Activated CD4-positive, alpha-beta T cell treated with anti-CD3 and anti-CD28 coated beads, Interleukin-2, amount 10 ng/mL, durations not matched to agents 24 days and 14 days (primary cell): ENCODE measurements around the gene NR4A1. TPM values are rescaled to one million over a fixed set of nuclear protein-coding genes. Genes with fewer than 3 reads are reported as not detected.

ENCODE experiments used
- DNase-seq: peaks from one replicate; pipeline ENCODE4 v3.0.0; 2022
- H3K27ac Mint-ChIP-seq: one replicate; pipeline ENCODE4 v1.8.0; 2022; ENCODE audit warnings: mild to moderate bottlenecking, mixed read lengths
- H3K27me3 Mint-ChIP-seq: one replicate; pipeline ENCODE4 v1.8.0; 2022; ENCODE audit warnings: mixed read lengths
- H3K36me3 Mint-ChIP-seq: one replicate; pipeline ENCODE4 v1.8.0; 2022; ENCODE audit warnings: low read depth, mild to moderate bottlenecking, mixed read lengths
- H3K4me1 Mint-ChIP-seq: one replicate; pipeline ENCODE4 v1.8.0; 2021; ENCODE audit warnings: mixed read lengths
- H3K4me3 Mint-ChIP-seq: one replicate; pipeline ENCODE4 v1.8.0; 2022; ENCODE audit warnings: mild to moderate bottlenecking, moderate library complexity, mixed read lengths
- H3K9me3 Mint-ChIP-seq: one replicate; pipeline ENCODE4 v1.8.0; 2021; ENCODE audit warnings: mixed read lengths
- intact Hi-C: fragments of 100-400 bp; cut with micrococcal nuclease; formaldehyde crosslinking; loops from one replicate; pipeline ENCODE4 v1.15.1; 2023
- total RNA-seq: library from RNA; stranded (reverse); gene quantifications from 2 replicates; pipeline ENCODE4 v1.2.3, GENCODE V29; 2022

The NR4A1 gene
- total RNA-seq, 1 donor from 2014 or later, result 57.7 TPM

GRCh38 chr12:52061470-52062166, 10.4 kb downstream of the NR4A1 start:
- Mint-ChIP-seq H3K27ac (no peak overlapping the region), H3K27me3 (no peaks in the 10 kb centered on the region), H3K9me3 (no peaks in the 10 kb centered on the region), H3K4me1 (peaks cover 2% of the 10 kb centered on the region), H3K36me3 (peaks cover 26% of the 10 kb centered on the region), H3K4me3 (no peak overlapping the region)
- no peak for DNase-seq
- intact Hi-C loops, result no loop called here

- Mint-ChIP-seq H3K27me3 (no peaks in the 10 kb centered on the region), H3K4me1 (peaks cover 6% of the 10 kb centered on the region), H3K9me3 (no peaks in the 10 kb centered on the region), H3K27ac (no peak overlapping the region), H3K36me3 (peaks cover 19% of the 10 kb centered on the region), H3K4me3 (no peak overlapping the region)
- DNase-seq, result no peak
- intact Hi-C loops, result no loop called here
These were observed 11.2 kb downstream of the NR4A1 start for GRCh38 chr12:52062167-52063081.

DNA sequence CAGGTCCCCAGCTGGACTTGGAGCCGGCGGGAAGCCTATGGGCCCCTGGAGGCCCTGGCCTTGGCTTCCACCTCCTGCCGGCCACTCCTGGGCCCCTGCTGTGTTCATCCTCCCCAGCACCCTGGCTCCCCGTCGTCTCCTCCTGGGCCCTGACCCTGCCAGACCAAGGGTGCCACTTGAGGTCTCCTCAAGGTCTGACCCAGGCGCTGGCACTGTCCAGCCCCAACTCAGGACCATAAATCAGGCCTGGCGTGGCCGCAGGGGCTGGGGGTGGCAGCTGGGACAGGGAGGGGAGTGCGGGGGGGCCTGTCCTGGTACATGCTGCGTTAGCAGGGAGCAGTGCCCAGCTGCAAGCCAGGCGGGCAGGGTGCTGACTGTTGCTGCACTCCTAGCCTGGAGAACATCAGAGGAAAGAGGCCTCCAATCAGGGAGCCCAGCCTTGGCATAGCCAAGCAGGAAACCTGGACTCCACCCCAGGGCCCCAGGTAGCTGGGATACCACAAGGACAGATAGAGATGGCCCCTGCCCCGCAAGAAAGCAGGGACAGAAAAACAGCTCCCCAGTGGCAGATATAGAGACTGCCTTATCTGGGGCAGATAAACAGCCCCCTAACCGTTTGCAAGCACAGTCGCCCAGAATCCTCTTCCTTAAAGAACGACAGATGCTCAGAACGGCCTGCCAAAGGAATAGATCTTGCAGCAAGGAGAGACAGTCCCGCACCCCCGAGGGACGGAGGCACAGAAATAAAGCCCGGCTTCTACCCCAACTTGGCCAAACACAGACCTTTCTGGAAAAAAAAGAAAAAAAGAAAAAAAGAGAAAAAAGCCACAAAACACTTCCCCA, 12.1 kb downstream of the NR4A1 start:
- H3K4me3 Mint-ChIP-seq, result no peak overlapping the region
- no peaks in the 10 kb centered on the region for H3K27me3 Mint-ChIP-seq
- no peak overlapping the region for H3K27ac Mint-ChIP-seq
- H3K36me3 Mint-ChIP-seq, result peaks cover 12% of the 10 kb centered on the region
- DNase-seq, result no peak
- intact Hi-C loops, result no loop called here
- H3K4me1 Mint-ChIP-seq, result peaks cover 6% of the 10 kb centered on the region
- no peaks in the 10 kb centered on the region for H3K9me3 Mint-ChIP-seq

DNA sequence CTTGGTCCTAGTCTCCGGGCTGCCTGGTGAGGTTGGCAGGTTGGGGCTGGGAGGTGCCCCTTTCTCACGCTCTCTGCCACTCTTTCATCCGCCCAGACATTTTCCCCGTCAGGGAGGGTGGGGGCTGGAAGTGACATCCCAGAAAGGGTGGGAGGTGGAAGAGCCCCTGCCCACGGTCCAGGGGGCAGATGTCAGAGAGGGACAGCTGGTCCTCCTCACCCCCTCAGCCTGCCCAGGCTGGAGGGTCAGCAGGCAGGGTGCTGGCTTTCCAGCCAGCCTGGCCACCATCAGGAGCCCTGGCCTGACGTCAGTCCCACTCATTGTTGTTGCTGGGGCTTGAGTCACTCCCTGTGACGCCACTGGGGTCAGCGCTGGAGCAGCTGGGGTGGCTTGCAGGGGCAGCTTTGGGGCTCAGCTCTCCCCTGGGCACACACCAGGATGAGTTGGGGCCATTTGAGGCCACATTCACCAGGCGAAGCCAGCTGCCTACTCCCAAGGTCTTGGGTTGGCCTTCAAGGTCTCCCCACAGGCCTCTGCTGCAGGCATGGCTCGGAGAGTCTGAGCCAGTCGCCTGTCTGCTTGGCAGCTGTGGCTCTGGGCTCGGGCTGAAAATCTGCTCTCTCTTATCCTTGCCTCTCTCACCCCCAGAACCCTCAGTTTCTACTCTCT, 12.9 kb downstream of the NR4A1 start:
- Mint-ChIP-seq H3K27me3 (no peaks in the 10 kb centered on the region), H3K9me3 (no peaks in the 10 kb centered on the region), H3K4me3 (no peak overlapping the region), H3K4me1 (peaks cover 9% of the 10 kb centered on the region), H3K36me3 (peaks cover 8% of the 10 kb centered on the region), H3K27ac (no peak overlapping the region)
- intact Hi-C loops, result no loop called here
- no peak for DNase-seq

DNA sequence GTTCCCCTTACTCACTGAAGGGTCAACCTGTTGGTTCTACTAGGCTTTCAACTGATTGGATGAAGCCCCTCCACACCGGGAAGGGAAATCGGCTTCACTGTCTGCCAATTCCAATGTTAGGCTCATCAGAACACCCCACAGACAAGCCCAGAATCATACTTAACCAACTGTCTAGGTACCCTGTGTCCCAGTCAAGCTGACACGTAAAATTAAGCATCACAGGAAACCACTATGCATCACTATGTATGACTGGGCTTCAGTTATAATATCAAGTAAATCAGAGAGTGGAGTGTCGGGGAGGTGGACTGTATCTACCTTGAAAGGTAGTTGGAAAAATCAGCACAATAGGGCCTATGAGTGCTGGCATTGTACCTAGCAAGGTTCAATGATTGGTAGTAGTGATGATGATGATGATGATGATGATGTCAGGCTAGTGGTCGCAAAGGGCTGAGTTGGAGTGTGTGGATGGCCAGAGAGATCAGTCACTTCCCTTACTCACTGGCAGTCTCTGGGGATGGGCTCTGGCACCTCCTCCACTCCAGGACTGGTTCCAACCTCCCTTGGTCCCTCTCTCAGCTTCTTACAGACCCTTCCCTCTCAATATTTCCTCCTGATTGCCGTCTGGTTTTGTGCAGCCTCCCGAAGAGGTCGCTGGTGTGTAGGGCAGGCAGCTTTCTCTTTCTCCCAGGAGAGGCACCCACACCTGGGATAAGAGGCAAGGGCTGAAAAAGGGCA, 15.3 kb downstream of the NR4A1 start:
- Mint-ChIP-seq H3K9me3 (no peaks in the 10 kb centered on the region), H3K4me1 (peaks cover 27% of the 10 kb centered on the region), H3K4me3 (no peak overlapping the region), H3K27ac (peak overlapping the region; percentile 50), H3K36me3 (peaks cover 2% of the 10 kb centered on the region), H3K27me3 (no peaks in the 10 kb centered on the region)
- no peak for DNase-seq
- intact Hi-C loops, result no loop called here

DNA sequence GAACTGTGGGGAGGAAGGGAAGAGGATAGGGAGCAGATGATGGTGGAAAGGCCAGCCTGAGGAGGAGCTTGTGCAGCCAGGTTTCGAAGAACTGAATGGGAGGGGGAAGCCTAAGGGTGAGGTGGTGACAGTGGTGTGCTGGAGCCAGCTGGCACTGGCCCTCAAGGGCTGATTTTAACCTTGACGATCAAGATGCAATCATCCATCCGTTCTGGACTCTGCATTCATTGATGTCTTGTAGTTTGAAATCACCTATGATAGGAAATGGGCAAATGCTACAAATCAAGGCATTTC, 15.8 kb downstream of the NR4A1 start:
- peaks cover 5% of the 10 kb centered on the region for H3K36me3 Mint-ChIP-seq
- H3K4me1 Mint-ChIP-seq, result peaks cover 29% of the 10 kb centered on the region
- H3K27me3 Mint-ChIP-seq, result no peaks in the 10 kb centered on the region
- H3K9me3 Mint-ChIP-seq, result no peaks in the 10 kb centered on the region
- H3K27ac Mint-ChIP-seq, result no peak overlapping the region
- intact Hi-C loops, result no loop called here
- DNase-seq, result no peak
- H3K4me3 Mint-ChIP-seq, result no peak overlapping the region

DNA sequence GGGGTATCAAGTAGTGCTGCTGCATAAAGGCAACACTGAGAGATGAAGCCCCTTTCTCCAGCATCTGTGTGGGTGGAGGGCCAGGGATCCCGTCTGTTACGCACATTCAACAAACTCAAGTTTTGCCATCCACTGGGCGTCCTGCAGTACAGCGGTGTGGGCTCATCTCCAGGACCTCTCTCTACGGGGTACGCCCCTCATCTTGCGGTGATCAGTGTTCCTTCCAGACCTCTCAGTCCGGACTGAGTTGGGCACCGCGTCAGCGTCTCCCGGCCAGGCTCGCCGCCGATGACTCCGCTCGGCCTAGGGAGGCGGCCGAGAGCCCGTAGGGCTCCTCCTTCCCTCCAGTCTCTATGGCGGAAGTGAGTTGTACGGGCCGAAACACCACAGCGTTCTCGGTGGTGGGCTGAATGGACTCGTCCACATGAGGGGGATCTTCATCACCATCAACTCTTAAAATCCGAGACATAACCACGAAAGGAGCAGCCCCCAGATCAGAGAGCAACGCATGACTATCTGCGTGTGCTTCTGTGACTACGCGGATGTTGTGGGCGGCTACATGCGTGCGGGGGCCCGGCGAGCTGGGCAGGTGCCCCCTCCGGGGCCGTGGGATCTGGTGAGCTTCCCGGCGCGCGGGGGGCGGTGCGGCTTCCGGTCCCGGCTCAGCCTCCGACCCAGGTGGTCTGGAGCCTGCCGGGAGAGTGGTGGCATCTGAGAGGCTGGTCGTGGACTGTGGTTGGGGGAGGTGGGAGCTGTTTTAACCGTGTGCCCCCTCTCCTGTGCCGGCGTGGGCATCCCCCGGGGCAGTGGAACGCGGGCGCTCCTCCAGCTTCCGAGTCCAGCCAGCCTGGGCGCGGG, 18.3 kb downstream of the NR4A1 start, which contains the start of gene ATG101:
ATG101 (plus strand) TSS at position 652 of the 858 bp plus-strand sequence. CDS start 3,673 bp downstream, outside the sequence.
- Mint-ChIP-seq H3K4me3 (peak within 1 kb of the TSS; percentile 97), H3K9me3 (no peaks in the 10 kb centered on the region), H3K27ac (peak within 1 kb of the TSS; percentile 98), H3K36me3 (peaks cover 24% of the 10 kb centered on the region), H3K27me3 (no peaks in the 10 kb centered on the region), H3K4me1 (peaks cover 45% of the 10 kb centered on the region)
- peak; percentile 96 for DNase-seq
- intact Hi-C loops, result loop anchor here (1.0 to 2.0 kb wide), 4 partner anchors 14 to 44 kb away; partner anchors contain the start of gene NR4A1

DNA sequence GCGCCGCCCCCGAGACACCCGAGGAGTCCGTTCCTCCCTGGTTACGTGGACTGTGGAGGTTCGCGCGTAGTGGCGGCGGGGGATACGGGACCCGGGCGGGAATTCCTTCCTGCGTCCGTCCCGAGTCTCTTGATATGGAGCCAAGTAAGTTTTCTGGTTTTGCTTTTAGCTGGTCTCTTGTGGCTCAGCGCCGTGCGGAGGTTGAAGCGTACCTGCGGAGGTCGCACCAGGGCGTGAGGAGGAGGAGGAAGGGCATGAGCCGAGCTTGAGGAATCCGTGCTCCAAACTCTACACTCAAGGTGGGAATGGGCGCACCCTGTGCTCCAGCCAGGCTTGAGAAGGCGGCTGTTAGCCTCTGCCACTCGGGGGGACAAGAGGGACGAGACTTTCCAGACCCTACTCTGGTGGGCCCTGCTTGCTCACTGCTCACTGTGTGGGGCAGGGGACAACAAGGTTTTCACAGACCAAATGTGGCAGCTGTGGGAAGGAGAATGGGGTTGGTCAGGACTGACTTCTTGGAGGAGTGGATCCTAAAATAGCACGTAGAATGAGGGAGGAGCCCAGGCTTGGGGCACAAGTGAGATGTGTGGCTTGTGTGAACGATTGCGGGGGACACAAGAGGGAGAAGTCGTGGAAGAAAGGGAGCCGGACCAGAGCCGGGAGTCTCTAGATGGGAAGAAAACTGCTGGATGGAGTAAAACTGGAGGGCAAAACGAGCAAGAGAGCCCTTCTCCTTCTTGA, 19.1 kb downstream of the NR4A1 start:
- H3K4me3 Mint-ChIP-seq, result peak overlapping the region; percentile 97
- intact Hi-C loops, result no loop called here
- DNase-seq, result no peak
- peaks cover 45% of the 10 kb centered on the region for H3K4me1 Mint-ChIP-seq
- peaks cover 29% of the 10 kb centered on the region for H3K36me3 Mint-ChIP-seq
- H3K27ac Mint-ChIP-seq, result peak overlapping the region; percentile 98
- no peaks in the 10 kb centered on the region for H3K27me3 Mint-ChIP-seq
- no peaks in the 10 kb centered on the region for H3K9me3 Mint-ChIP-seq

DNA sequence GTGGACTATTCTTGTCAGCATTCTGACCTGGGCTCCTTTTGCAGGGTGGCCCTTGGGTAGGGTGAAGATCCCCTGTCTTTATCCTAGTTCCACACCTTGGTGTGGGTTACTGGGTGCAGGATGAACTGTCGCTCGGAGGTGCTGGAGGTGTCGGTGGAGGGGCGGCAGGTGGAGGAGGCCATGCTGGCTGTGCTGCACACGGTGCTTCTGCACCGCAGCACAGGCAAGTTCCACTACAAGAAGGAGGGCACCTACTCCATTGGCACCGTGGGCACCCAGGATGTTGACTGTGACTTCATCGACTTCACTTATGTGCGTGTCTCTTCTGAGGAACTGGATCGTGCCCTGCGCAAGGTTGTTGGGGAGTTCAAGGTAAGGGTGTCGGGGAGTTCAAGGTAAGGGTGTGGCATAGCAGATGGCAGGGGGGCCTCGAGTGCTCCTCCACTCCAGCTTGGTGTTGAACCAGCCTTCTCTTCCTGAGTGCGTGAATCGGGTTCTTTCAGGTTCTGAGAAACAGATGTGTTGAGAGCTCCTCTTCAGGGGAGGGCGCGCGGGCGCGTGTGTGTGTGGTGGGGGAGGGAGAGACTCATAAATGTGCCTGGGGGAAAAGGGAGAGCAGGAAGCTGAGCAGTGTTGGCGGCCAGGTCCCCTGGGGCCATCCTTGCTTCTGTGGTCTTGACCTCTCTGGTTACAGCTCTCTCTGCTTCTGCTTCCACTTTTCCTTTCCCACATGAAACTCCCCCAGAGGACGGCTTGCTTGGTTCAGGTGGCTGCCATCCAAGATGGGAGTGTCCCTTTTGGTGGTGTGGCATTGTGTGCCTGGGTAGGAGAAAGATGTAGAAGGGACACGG, 22.5 kb downstream of the NR4A1 start:
- H3K9me3 Mint-ChIP-seq, result no peaks in the 10 kb centered on the region
- peak overlapping the region; percentile 5 for H3K4me3 Mint-ChIP-seq
- DNase-seq, result no peak
- intact Hi-C loops, result no loop called here
- H3K27me3 Mint-ChIP-seq, result no peaks in the 10 kb centered on the region
- peaks cover 39% of the 10 kb centered on the region for H3K4me1 Mint-ChIP-seq
- peaks cover 49% of the 10 kb centered on the region for H3K36me3 Mint-ChIP-seq
- peak overlapping the region; percentile 2 for H3K27ac Mint-ChIP-seq

DNA sequence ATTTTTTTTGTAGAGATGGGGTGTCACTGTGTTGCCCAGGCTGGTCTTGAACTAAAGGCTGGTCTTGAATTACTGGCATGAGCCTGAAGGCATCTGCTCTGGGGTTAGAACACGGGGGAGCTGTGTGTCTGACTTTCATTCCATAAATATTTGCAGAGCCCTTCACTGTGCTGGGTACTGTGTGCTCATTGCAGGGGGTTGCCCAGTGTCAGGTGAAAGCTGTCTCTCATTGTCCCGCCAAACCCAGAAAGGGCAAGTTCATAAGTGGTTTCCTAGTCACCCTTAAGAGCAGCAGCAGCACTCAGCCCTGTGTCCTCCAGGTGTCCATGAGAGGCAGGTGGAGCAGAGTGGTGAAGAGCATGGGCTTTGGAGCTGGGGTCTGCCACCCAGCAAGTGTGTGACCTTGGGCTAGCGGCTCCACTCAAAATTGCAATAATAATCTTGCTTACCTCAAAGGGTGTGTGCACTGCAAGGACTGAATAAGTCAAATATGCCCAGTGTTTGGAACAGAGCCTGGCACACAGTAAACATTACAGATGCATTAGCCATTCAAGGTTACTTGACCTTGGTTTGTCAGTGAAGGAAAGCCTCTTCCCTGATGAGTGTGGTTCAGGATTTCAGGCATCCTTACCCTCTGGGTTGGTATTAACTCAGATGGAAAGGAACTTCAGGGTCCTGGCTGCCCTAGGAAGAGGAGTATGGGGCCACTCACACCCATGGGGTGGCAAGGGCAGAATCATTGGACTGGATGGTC, 23.9 kb downstream of the NR4A1 start:
- intact Hi-C loops, result no loop called here
- H3K4me3 Mint-ChIP-seq, result no peak overlapping the region
- no peaks in the 10 kb centered on the region for H3K27me3 Mint-ChIP-seq
- H3K36me3 Mint-ChIP-seq, result peaks cover 48% of the 10 kb centered on the region
- H3K4me1 Mint-ChIP-seq, result peaks cover 31% of the 10 kb centered on the region
- H3K9me3 Mint-ChIP-seq, result no peaks in the 10 kb centered on the region
- DNase-seq, result no peak
- no peak overlapping the region for H3K27ac Mint-ChIP-seq
